Mammary epithelial cell (primary cell): ENCODE measurements around the gene POMC.

ENCODE experiments used
- EZH2 ChIP-seq: IDR thresholded peaks from 2 replicates; pipeline ENCODE4 v1.6.1; 2012; ENCODE audit warnings: low read length, inconsistent platforms, borderline replicate concordance
- TF ChIP-seq, protein P1 (sequence below), 2 donors: IDR thresholded peaks in 1 of 2; conservative IDR thresholded peaks in 1 of 2; 2 replicates each; pipeline ENCODE4 v1.5.1; 2011 to 2012; ENCODE audit warnings: inconsistent platforms in 2 of 2, low read length in 2 of 2, mild to moderate bottlenecking in 2 of 2, control low read depth in 1 of 2, low read depth in 1 of 2; ENCODE audit not compliant: insufficient read depth in 1 of 2; ENCODE audit errors: extremely low read depth in 1 of 2

GRCh38 chr2:25119263-25119662, 49.1 kb downstream of the POMC start:
- TF ChIP-seq, protein P1, sequence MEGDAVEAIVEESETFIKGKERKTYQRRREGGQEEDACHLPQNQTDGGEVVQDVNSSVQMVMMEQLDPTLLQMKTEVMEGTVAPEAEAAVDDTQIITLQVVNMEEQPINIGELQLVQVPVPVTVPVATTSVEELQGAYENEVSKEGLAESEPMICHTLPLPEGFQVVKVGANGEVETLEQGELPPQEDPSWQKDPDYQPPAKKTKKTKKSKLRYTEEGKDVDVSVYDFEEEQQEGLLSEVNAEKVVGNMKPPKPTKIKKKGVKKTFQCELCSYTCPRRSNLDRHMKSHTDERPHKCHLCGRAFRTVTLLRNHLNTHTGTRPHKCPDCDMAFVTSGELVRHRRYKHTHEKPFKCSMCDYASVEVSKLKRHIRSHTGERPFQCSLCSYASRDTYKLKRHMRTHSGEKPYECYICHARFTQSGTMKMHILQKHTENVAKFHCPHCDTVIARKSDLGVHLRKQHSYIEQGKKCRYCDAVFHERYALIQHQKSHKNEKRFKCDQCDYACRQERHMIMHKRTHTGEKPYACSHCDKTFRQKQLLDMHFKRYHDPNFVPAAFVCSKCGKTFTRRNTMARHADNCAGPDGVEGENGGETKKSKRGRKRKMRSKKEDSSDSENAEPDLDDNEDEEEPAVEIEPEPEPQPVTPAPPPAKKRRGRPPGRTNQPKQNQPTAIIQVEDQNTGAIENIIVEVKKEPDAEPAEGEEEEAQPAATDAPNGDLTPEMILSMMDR (conservative IDR thresholded peaks at IDR 0.05 in 1 of 2, IDR thresholded peaks at IDR 0.05 in 1 of 2; ENCODE audit: extremely low read depth in 1 of 2, insufficient read depth in 1 of 2, low read depth in 1 of 2, low read length in 2 of 2), result no peak
- no peak for TF ChIP-seq EZH2
